Nephron (organoid): ENCODE data around the gene PPP4C.

Experiments
- H3K27ac Mint-ChIP-seq, 3 experiments: 2 replicates each; pipeline ENCODE4 v1.8.0; 2020; ENCODE audit warnings: mixed read lengths in 3 of 3, mild to moderate bottlenecking in 2 of 3, moderate library complexity in 1 of 3
- H3K27me3 Mint-ChIP-seq: 2 replicates; pipeline ENCODE4 v1.8.0; 2021; ENCODE audit warnings: low read depth, mild to moderate bottlenecking, moderate library complexity, mixed read lengths
- H3K36me3 Mint-ChIP-seq: 2 replicates; pipeline ENCODE4 v1.8.0; 2020; ENCODE audit warnings: low read depth, mixed read lengths
- H3K4me1 Mint-ChIP-seq: 2 replicates; pipeline ENCODE4 v1.8.0; 2020; ENCODE audit warnings: mixed read lengths
- H3K4me3 Mint-ChIP-seq, 3 experiments: 2 replicates each; pipeline ENCODE4 v1.8.0; 2020; ENCODE audit warnings: mild to moderate bottlenecking in 3 of 3, mixed read lengths in 3 of 3, moderate library complexity in 2 of 3
- H3K9me3 Mint-ChIP-seq: 2 replicates; pipeline ENCODE4 v1.8.0; 2020; ENCODE audit warnings: mixed read lengths
- TF ChIP-seq, protein P1 (sequence below), 3 experiments: fragments of 200-600 bp; sonication (generic); IDR thresholded peaks; one replicate each; pipeline ENCODE4 v1.5.0; 2021; ENCODE audit warnings: antibody characterized with exemption in 3 of 3; ENCODE audit not compliant: unreplicated experiment in 3 of 3

Gene PPP4C

GRCh38 chr16:30083216-30084055 lies 7.6 kb downstream of the PPP4C start:
- no peaks in the 10 kb centered on the region for H3K27me3 Mint-ChIP-seq
- H3K27ac Mint-ChIP-seq: no peak overlapping the region
- H3K4me3 Mint-ChIP-seq: no peak overlapping the region
- TF ChIP-seq, protein P1, sequence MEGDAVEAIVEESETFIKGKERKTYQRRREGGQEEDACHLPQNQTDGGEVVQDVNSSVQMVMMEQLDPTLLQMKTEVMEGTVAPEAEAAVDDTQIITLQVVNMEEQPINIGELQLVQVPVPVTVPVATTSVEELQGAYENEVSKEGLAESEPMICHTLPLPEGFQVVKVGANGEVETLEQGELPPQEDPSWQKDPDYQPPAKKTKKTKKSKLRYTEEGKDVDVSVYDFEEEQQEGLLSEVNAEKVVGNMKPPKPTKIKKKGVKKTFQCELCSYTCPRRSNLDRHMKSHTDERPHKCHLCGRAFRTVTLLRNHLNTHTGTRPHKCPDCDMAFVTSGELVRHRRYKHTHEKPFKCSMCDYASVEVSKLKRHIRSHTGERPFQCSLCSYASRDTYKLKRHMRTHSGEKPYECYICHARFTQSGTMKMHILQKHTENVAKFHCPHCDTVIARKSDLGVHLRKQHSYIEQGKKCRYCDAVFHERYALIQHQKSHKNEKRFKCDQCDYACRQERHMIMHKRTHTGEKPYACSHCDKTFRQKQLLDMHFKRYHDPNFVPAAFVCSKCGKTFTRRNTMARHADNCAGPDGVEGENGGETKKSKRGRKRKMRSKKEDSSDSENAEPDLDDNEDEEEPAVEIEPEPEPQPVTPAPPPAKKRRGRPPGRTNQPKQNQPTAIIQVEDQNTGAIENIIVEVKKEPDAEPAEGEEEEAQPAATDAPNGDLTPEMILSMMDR (IDR thresholded peaks at IDR 0.05; ENCODE audit: unreplicated experiment in 3 of 3): no peak
- H3K9me3 Mint-ChIP-seq: no peaks in the 10 kb centered on the region
- H3K4me1 Mint-ChIP-seq: peaks cover 4% of the 10 kb centered on the region
- peaks cover 52% of the 10 kb centered on the region for H3K36me3 Mint-ChIP-seq

GRCh38 chr16:30084096-30084815 lies 8.5 kb downstream of the PPP4C start:
- Mint-ChIP-seq H3K4me3 (no peak overlapping the region), H3K36me3 (peaks cover 48% of the 10 kb centered on the region), H3K27me3 (no peaks in the 10 kb centered on the region), H3K9me3 (no peaks in the 10 kb centered on the region), H3K27ac (no peak overlapping the region), H3K4me1 (peaks cover 5% of the 10 kb centered on the region)
- TF ChIP-seq, protein P1 (IDR thresholded peaks at IDR 0.05; ENCODE audit: unreplicated experiment in 3 of 3): no peak

GRCh38 chr16:30084816-30085159 lies 9.0 kb downstream of the PPP4C start:
- Mint-ChIP-seq H3K4me3 (no peak overlapping the region), H3K4me1 (peaks cover 5% of the 10 kb centered on the region), H3K27ac (no peak overlapping the region), H3K9me3 (no peaks in the 10 kb centered on the region), H3K36me3 (peaks cover 43% of the 10 kb centered on the region), H3K27me3 (no peaks in the 10 kb centered on the region)
- TF ChIP-seq, protein P1 (IDR thresholded peaks at IDR 0.05; ENCODE audit: unreplicated experiment in 3 of 3): no peak

DNA sequence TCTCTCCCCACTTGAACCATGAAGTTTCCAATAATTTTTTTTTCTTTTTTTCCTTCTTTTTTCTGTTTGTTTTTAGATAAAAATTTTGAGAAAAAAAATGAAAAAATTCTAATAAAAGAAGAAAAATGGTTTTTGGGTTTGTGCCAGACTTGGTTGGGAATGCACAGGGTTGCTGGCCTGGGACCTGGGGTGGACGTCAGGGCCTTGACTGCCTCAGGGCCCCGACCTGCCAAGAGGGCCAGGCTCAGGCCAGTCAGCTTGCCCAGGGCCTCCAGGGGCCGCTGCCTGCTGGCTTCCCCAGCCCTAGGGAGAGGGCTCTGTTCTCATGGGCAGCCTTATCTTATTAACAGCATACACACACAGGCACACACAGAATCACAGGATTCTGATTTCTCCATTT lies 9.5 kb downstream of the PPP4C start:
- Mint-ChIP-seq H3K4me3 (no peak overlapping the region), H3K27ac (no peak overlapping the region), H3K9me3 (no peaks in the 10 kb centered on the region), H3K27me3 (no peaks in the 10 kb centered on the region), H3K4me1 (peaks cover 8% of the 10 kb centered on the region), H3K36me3 (peaks cover 41% of the 10 kb centered on the region)
- TF ChIP-seq, protein P1 (IDR thresholded peaks at IDR 0.05; ENCODE audit: unreplicated experiment in 3 of 3): no peak

DNA sequence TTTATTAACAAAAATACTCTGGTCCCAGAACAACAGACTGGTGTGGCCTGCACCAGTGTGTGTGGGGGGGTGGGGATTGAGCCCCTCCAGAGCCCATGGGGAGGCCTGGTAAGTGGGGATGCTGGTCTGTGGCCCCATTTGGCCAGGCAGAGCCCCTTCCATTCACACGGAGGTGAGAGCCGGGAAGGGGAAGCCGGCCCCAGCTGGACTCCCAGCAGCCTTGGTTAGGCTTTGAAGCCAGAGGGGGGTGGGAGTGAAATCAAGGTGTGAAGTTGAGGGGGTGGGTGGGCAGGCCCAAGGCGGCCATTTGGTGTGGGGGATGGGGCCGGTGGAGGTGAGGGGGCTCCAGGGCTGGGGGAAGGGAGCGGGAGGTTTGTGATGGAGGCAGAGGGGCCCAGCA lies 10.0 kb downstream of the PPP4C start:
- no peaks in the 10 kb centered on the region for H3K9me3 Mint-ChIP-seq
- TF ChIP-seq, protein P1 (IDR thresholded peaks at IDR 0.05; ENCODE audit: unreplicated experiment in 3 of 3): no peak

More for the DNA sequence above, 10.0 kb downstream of the PPP4C start:
- H3K4me3 Mint-ChIP-seq: no peak overlapping the region
- peaks cover 39% of the 10 kb centered on the region for H3K36me3 Mint-ChIP-seq
- H3K4me1 Mint-ChIP-seq: peaks cover 10% of the 10 kb centered on the region
- H3K27ac Mint-ChIP-seq: no peak overlapping the region
- no peaks in the 10 kb centered on the region for H3K27me3 Mint-ChIP-seq
